CD4-positive, alpha-beta T cell treated with Interleukin-10 for 1 hour (primary cell): ENCODE measurements around the gene CYP4B1.

Experiments
- DNase-seq: peaks from one replicate; pipeline ENCODE4 v3.0.0-alpha.2; 2020

CYP4B1 gene

DNA sequence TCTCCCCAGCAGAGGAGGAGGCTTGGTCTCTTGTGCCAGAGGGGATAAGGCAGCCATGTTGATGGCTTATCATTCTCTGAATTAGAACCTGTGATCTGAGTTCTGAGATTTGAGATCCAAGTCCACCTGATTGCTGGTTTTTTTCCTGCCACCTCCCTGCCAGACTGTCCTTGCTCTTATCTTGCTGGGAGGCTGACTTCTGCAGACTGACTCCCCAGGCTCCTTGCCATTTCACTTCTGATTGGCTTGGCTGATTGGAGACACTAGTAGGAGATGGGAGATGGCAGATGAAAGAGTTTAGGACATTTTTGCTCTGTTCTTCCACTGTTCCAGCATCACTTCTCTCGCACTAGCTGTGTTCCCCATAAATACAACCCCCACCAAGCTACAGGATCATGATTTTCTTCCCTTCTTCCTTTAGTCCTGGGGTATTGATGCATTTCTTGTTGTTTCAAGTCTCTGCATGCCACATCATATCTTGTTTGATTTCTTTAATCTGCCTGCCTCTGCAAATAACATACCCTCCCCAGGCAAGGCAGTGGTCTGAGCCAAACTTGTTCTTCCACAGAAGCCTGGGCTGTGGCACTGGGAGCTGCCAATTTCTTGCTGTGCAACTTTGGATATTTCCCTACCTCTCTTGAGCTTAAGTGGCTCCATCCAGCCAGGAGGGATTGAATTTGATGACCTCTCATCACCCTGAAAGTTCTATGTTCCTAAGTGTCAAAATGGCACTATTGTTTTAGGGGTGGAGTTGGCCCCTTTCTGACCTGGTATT is 963 bp upstream of the CYP4B1 start:
- DNase-seq: no peak

DNA sequence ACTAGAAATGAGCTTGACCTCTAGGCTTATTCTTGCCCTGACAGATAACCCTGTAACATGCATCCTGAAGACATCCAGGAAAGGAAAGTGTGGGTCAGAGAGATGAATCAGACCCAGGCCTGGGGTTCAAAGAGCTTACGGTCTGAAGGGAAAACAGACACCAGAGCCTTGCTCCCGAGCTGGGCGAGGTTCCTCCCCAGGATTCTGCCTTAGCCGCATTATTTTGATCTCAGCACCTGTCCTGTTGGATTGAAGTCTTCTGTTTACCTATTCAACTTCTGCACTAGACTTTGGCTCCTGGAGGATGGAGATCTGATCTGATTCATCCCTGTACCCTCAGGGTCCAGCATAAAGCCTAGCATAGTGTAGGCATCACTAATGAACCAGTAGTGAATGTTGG is 1.9 kb downstream of the CYP4B1 start:
- DNase-seq: no peak

DNA sequence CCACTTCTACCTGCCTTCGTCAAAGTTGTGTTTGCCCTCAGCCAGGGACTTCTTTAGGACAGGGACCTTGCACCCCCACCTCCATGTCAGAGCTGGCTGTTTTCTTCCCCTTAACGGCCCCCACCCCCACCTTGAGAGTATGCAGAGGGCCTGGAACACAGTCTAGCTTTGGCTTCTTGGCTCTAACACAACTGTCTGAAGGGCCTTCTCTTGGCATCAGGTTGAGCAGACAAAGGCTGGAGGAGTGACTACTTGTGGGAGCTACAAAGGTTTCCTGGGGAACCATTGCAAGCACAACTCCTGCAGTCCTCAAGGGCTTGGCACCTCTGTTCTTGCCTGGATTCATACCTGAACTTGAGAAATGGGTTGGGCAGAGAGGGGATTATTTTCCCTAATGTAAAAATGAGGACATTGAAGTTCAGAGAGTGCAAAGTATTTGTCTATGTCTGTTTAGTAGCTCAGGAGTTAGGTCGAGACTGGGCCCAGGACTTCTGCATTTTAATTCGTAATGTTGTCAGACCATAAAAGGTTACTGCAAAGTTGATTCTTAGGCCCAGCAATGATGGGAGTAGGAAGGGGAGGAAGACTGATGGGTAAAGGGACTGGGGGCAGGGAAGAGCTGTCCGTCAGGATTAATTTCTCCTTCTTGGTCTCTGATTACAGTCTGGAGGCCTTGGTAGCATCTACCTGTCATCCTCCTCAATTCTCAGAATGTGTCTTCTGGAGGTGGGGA is 2.6 kb downstream of the CYP4B1 start:
- DNase-seq: no peak

DNA sequence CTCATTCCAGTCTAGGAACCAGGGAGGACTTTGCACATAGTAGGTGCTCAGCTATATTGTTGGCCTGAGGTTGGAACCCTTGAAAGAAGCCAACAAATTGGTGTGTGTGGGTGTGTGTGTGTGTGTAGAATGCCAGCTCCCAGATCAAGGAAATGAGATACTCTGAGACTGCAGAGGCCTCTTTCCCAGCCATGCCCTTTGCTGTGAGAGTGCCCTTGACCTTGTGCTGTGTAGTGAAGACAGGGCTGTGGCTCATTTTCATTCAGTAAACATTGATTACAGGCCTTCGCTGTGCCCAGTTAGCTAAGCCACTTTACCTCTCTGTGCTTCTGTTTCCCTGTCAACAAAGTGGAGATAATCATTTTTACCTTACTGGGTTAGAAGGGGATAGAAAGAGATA is 3.2 kb downstream of the CYP4B1 start:
- no peak for DNase-seq

DNA sequence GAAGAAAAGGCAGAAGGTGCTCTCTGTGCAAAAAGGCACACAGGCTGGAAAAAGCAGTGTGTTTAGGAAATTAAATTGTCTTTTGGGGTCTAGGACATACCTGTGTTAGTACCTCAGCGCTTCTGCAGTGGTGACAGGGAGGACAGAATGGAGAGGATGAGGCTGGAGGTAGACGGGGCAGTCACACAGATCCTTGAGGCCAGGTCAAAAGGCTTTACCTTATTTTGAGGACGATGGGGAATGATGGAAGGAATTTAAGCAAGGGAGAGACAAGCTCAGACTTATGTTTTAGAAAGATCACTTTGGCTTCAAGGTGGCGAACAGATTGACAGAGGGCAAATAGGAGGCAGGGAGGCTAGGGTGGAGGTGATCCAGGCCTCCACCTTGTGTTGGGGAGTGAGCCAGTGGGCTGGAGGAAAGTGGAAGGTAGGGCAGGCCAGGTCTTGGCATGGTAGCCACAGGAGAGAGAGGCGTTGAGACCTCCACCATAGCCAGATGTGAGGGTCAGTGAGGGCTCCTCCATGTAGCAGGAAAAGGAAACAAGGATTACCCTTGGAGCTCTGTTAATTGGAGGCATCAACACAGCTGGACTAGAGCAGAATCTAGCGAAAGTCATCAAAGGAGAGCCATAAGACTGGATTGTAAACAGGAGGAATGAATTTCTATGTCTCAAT is 4.2 kb downstream of the CYP4B1 start:
- no peak for DNase-seq

DNA sequence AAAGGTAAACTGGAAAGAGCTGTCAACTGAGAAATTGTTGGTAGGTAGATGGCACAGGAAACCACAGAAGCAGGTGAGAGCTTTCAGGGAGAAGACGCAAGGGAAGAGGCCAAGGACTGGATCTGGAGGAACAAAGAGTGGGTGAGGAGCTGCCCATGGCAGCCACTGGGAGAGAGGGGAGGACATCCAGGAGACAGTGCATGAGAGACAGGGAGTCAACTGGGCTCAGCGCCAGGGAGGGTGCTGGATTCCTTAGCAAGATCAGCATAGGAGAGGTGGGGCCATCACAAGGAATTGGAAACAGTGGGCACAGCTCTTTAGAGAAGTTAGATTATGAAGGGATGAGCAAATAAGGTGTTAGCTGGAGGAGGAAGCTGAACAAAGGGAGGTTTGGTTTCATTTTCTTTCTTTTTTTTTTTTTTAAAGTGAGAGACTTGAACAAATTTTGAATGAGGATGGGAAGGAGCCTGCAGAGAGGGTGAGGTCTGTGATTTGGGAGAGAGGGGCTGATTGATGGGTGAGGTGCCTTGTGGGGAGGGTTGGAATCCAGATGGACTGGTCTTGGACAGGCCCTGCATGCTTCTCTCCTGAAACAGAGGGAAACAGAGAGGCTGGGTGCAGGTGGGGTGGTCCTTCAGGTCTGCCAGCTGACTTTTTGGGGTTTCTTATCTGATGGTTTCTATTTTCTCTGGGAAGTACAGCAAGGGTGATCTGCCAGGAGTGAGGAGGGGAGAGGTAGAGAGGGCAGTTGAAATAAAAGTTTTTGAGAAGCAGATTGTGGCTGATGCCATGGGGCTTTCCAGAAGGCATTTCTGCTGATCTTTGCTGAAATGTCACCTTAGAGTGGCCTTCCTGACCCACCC is 5.4 kb downstream of the CYP4B1 start:
- no peak for DNase-seq

DNA sequence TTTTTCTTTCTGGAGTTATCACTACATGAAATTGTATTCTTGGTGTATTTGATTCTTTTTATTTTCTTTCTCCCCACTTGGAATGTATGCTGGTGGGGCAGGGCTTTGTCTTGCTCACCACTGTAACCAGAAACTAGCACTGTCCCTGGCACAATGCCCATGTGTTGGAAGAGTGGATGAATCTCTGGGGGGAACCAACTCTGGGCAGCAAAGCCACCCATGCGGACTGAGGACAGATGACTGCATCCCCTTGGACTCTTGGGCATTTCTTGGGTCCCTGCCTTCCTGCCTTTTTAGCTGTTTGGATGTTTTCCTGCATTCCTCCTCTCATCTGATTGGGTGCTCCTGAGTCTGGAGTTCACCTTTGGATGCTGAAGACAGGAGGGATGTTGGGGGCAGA is 6.1 kb downstream of the CYP4B1 start:
- DNase-seq: no peak

DNA sequence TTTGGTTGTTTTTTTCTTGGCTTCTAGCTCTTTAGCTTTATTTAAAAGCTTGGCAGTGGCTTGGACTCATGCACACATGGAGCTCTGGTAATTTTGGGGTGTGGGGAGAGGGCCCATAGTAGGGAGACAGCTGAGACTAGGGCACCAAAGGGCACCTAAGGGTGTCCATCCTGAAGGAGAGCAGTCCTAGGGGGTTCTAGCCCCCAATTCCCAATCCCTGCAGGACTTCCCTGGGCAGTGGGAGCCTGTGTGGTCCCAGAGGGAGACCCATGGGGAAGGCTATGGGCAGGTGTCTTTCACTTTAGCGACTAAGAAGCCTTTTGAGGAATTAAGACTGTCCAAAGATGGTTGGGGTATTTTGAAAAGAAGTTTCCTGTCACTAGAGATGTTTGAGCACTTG is 6.9 kb downstream of the CYP4B1 start:
- DNase-seq: no peak

DNA sequence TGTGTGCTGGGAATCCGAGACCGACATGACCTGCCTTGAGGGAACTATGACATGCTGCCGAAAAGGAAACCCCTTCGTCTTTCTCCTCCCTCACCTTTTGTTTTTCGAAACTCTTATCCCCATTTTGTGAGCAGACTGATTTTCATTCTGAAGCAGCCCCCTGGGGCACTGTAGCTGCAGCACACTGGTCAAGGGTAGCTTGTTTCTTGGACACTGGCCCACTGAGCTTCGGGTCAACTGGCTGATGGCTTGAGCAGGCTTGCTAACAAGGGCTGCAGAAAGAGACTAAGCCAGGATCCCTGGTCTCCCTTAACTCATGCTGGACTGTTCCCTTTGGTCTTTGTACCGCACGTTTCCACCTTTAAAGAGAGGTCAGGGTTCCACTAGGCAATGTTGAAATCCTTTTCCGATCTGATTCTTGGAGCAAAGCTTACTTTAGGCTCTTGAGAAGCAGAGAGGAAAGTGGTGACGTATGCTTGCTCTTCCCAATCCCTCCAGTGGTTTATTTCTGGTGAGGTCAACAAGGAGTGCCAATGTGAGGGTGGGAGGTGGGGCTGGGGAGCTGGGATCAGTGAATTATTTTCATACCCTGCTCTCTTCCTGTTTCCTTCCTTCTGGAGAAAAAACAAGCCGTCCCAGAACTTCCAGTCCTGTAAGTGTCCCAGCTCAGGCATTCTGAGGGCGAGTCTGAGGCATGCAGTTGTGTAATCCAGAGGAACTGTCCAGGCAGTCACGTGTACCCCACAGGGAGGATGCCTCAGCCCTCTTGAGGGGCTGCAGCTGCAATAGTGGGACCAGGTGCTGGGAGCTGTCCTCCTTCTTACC is 7.6 kb downstream of the CYP4B1 start:
- DNase-seq: no peak

DNA sequence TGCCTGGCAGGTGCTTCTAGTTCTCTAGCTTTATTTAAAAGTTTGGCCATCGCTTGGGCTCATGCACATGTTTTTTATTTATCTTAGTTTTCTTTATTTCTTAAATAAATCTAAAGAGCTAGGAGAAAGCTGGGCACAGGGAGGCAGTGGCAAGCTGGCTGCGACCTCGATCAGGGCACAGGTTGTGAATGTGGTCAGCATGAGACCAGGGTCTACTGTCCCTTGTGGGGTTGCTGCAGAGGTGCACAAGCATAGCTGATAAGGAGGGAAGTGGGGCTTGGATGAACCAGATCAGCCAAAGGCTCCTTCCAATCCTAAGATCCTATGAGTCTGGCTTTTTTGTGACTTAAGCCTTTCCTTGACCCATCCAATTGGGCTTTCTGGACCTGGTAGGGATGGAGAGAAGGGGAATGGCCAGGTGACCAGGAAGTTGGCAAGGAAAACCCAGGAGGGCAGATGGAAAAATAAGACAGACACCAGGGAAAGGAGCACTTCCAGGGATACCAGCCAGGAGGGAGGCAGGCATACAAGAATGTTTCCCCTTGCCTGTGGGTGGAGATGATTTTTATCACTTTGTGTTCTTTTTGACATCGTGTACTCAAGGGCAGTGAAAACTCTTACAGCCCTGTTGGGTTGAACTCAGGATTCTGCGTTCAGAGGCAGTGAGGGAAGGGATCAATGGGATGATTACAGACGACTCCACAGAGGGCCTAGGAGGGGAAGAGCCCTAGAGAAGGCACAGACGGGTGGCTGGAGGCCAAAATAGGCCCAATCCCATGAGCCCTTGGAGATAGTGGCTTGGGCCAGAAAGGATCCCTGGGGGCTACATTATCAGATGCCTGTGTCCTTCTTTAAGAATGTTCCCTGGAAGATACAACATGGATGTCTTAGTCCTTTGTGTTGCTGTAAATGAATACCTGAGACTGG is 8.5 kb downstream of the CYP4B1 start:
- DNase-seq: no peak

DNA sequence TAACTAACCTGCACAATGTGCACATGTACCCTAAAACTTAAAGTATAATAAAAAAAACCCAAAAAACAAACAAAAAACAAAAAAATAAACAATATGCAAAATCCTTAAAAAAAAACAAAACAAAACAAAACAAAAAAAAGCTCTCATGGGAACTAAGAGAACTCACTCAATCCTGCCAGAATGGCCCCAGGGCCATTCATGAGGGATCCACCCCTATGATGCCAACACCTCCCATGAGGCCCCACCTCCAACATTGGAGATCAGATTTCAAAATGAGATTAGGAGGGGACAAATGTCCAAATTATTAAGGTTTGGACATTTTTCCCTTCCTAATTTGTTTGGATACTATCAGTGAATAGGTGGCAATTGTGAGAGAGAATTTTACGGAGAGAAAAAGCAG is 10.2 kb downstream of the CYP4B1 start:
- no peak for DNase-seq

DNA sequence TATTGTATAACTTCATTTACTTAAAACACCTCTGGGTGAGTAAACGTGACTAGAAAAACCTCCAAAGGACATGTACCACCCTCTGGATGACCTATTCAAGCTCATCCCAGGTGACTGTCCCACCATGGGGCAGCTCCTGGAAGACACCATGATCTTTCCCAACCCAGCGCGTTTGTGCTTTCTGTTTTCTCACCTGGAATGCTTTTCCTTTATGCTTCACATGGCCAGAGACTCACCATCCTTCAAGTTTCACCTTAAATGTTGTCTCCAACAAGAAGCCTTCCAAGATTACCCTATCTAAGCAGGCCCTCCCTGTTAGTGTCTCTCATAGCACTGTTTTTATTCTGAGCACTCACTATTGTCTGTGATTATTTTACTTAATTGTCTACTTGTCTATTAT is 11.1 kb downstream of the CYP4B1 start:
- DNase-seq: no peak

DNA sequence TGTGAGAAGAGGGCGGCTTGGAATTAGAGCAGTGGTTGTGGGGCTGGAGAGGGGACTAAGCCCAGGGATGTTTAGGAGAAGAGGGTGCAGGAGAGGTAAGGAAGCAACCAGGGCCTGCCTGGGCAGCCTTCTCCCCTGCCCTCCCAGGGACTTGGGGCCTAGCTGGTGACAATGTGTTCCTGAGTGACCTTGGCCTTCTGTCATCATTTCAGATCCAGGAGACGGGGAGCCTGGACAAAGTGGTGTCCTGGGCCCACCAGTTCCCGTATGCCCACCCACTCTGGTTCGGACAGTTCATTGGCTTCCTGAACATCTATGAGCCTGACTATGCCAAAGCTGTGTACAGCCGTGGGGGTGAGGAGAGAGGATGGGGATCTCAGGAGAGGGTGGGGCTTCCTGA is 11.8 kb downstream of the CYP4B1 start:
- no peak for DNase-seq

DNA sequence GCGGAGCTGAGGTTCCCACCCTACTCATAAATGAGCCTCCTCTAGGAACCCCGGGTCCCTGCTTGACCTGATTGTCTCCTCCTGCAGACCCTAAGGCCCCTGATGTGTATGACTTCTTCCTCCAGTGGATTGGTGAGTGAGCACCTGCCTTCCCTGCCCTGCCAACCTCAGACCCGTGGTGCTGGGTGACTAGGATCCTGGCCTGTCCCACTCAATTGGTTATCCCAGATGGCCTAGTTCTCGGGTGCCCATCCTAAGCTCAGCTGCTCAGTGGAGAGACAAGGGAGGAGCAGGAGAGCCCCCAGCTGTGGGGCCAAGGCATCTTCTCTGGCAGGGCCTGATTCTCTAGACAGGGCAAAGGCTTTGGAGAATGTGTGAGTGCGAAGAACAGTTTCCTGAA is 12.2 kb downstream of the CYP4B1 start:
- no peak for DNase-seq

DNA sequence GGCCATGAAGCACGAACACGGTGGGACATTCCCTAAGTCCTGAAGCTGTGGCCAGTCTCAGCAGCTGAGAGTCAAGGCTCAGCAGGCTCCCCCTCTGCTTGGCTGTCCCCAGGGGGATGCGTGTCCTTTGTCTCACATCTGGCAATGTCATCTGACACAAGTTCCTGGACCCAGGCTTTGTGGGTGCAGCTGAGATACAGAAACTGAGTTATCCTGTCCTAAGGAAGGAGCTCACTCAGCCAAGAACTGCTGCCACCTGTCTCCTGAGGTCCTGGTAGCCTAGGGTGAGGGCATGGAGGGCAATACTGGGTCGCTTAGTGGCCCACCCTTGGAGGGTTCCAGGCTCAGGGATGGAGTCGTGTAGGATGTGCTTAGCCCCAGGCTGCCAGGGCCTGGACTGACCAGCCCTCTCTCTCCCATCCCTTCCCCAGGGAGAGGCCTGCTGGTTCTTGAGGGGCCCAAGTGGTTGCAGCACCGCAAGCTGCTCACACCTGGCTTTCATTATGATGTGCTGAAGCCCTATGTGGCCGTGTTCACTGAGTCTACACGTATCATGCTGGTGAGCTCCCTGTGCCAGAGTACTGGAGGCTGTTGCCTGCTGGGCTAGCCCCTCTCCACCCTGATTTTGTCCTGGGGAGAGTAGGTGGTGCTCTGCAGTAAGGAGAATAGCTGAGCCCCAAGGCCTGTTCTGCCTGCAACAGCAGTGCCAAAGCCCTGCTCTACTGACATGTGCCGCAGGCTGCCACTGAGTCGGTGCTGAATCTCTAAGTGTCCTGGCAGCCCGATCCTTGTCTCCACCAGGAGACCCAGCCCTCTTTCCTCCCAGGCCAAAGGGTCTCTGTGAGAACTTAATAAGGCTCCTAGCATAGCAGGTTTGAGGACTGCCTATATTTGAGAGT is 13.5 kb downstream of the CYP4B1 start:
- no peak for DNase-seq

DNA sequence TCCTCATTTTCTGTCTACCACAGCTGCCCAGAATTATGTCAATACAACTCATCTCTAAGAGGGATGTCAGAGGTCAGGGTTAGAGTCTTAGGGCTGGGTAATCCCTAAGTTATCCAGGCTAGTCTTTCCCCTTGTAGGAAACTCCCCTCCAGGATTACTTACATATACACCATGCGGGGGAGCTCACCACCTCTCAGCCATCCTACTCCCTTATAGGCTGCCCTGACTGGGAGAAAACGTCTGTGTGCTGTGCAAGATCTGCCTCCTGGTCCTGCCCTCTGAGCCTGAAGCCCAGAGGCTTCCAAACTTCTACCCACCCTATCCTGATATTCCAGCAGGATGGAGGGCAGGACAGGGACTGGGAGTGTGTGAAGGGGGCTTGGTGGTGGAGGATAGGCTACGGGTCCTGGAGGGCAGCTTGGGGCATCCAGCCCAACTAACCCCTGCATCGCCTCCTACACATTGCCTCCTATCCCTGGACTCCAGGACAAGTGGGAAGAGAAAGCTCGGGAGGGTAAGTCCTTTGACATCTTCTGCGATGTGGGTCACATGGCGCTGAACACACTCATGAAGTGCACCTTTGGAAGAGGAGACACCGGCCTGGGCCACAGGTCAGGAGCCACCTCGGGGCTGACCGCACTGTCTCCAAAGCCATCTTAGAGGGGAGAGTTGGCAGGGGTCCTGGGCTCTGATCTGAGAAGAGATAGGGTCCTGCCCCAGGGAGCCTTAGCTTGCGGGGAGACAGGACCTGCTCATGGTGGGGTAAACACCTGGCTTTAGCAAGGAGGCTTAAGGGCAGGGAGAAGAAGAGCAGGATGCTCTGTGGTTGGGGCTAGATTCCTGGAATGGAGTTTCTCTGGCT is 14.4 kb downstream of the CYP4B1 start:
- no peak for DNase-seq

DNA sequence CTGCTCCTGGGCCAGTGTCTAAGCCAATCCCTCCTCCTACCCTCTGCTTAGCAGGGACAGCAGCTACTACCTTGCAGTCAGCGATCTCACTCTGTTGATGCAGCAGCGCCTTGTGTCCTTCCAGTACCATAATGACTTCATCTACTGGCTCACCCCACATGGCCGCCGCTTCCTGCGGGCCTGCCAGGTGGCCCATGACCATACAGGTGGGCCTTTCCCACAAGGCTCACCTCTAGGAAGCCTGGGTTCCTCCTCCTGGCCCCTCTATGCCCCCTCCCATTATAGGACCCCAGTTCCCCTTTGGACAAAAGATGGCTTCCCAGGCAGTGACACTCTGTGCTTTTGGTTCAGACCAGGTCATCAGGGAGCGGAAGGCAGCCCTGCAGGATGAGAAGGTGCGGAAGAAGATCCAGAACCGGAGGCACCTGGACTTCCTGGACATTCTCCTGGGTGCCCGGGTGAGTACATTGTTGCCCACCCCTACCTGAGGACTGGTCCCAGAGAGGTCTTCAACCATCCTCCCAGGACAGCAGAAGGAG is 15.1 kb downstream of the CYP4B1 start:
- no peak for DNase-seq

DNA sequence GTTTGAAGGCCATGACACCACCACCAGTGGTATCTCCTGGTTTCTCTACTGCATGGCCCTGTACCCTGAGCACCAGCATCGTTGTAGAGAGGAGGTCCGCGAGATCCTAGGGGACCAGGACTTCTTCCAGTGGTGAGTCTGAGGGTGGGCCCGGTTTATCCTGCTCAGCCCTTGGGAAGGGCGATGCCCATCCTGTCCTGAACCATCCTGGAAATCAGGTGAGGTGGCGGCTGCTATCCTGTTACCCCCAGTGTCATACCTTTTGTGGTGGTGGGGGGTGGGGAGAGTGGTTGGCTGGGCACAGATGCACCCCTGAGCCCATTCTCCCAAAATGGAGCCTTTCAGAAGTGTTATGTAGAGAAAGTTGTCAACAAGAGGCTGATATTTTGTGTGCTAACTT is 16.3 kb downstream of the CYP4B1 start:
- DNase-seq: no peak

DNA sequence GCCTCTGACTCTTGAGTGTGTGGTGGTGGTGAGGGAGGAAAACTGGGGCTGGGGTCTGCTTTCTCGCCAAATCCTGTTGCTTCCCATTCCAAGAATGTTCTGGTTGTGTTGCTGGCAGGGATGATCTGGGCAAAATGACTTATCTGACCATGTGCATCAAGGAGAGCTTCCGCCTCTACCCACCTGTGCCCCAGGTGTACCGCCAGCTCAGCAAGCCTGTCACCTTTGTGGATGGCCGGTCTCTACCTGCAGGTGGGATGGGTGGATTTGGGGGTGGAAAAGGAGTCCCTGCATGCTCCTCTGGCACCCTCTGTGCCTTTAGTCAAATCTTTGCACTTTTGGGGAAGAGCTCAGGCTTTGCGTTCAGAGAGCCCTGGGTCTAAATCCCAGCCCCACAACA is 18.1 kb downstream of the CYP4B1 start:
- no peak for DNase-seq
